HEK293 (cell line): ENCODE data around the gene SH3GL1.

Experiments used
- CTCF ChIA-PET: fragments of 350-600 bp; formaldehyde crosslinking; extraction: SDS; loops from one replicate; lab custom pipeline; 2021; ENCODE audit warnings: antibody characterized with exemption; lab: Yijun Ruan, JAX
- POLR2A ChIA-PET: fragments of 300-600 bp; formaldehyde crosslinking; extraction: SDS; loops from one replicate; lab custom pipeline; 2020; ENCODE audit warnings: antibody characterized with exemption, inconsistent platforms; lab: Yijun Ruan, JAX
- H3K27ac ChIP-seq: fragments of 200-500 bp; sonication (Bioruptor generic); 2 replicates; pipeline ENCODE4 v1.5.1; 2014; ENCODE audit warnings: low read depth, low read length, control low read depth, inconsistent platforms; ENCODE audit errors: extremely low read depth
- H3K36me3 ChIP-seq, 2 experiments: fragments of 200-500 bp in 1 of 2; sonication (Bioruptor generic) in 1 of 2; 1 replicate in 1 of 2; 2 replicates in 1 of 2; pipeline ENCODE4 v1.5.1; 2014 to 2017; ENCODE audit warnings: inconsistent platforms in 2 of 2, low read length in 2 of 2; ENCODE audit not compliant: control insufficient read depth in 2 of 2, insufficient read depth in 1 of 2
- H3K4me1 ChIP-seq: fragments of 200-500 bp; sonication (Bioruptor generic); 2 replicates; pipeline ENCODE4 v1.5.1; 2014; ENCODE audit warnings: mild to moderate bottlenecking, low read length, inconsistent platforms; ENCODE audit not compliant: control insufficient read depth, insufficient read depth
- H3K4me3 ChIP-seq: 2 replicates; pipeline ENCODE4 v1.5.1; 2011; ENCODE audit warnings: low read depth, mild to moderate bottlenecking, control low read depth, low read length, moderate library complexity
- H3K9me3 ChIP-seq: fragments of 200-500 bp; sonication (Bioruptor generic); 2 replicates; pipeline ENCODE4 v1.5.1; 2014; ENCODE audit warnings: low read depth, low read length, inconsistent platforms; ENCODE audit not compliant: control insufficient read depth, insufficient read depth
- GLIS2 ChIP-seq: fragments of 450-650 bp; formaldehyde crosslinking; IDR thresholded peaks from 2 replicates; pipeline ENCODE4 v1.5.1; 2016; ENCODE audit warnings: missing biosample characterization, missing genetic modification characterization
- HOXA7 ChIP-seq: sonication (generic); formaldehyde crosslinking; IDR thresholded peaks from 2 replicates; pipeline ENCODE4 v1.8.1; 2022; ENCODE audit warnings: missing genetic modification reagents, borderline replicate concordance
- KLF1 ChIP-seq: fragments of 450-650 bp; formaldehyde crosslinking; IDR thresholded peaks from 2 replicates; pipeline ENCODE4 v1.5.1; 2016; ENCODE audit warnings: missing biosample characterization, missing genetic modification characterization
- KLF8 ChIP-seq: fragments of 450-650 bp; formaldehyde crosslinking; IDR thresholded peaks from 2 replicates; pipeline ENCODE4 v1.5.1; 2016; ENCODE audit warnings: missing biosample characterization, missing genetic modification characterization
- KLF9 ChIP-seq: fragments of 450-650 bp; formaldehyde crosslinking; IDR thresholded peaks from 2 replicates; pipeline ENCODE4 v1.5.1; 2016; ENCODE audit warnings: missing biosample characterization, missing genetic modification characterization, low read depth
- MYNN ChIP-seq: fragments of 450-650 bp; formaldehyde crosslinking; IDR thresholded peaks from 2 replicates; pipeline ENCODE4 v1.5.1; 2016; ENCODE audit warnings: missing biosample characterization, missing genetic modification characterization, borderline replicate concordance
- PRDM1 ChIP-seq: fragments of 450-650 bp; formaldehyde crosslinking; IDR thresholded peaks from 2 replicates; pipeline ENCODE4; 2016; ENCODE audit warnings: missing biosample characterization, missing genetic modification characterization
- RBAK ChIP-seq: fragments of 450-650 bp; formaldehyde crosslinking; IDR thresholded peaks from 2 replicates; pipeline ENCODE4 v1.5.1; 2016; ENCODE audit warnings: missing biosample characterization, missing genetic modification characterization
- ZFP3 ChIP-seq: fragments of 450-650 bp; formaldehyde crosslinking; IDR thresholded peaks from 2 replicates; pipeline ENCODE4 v1.5.1; 2016; ENCODE audit warnings: low read depth, missing biosample characterization, missing genetic modification characterization
- ZFP69B ChIP-seq: fragments of 450-650 bp; formaldehyde crosslinking; IDR thresholded peaks from 2 replicates; pipeline ENCODE4 v1.5.1; 2016; ENCODE audit warnings: missing biosample characterization, missing genetic modification characterization
- ZIC2 ChIP-seq: fragments of 450-650 bp; formaldehyde crosslinking; IDR thresholded peaks from 2 replicates; pipeline ENCODE4 v1.5.1; 2016; ENCODE audit warnings: missing biosample characterization, missing genetic modification characterization
- ZNF10 ChIP-seq: fragments of 450-650 bp; formaldehyde crosslinking; IDR thresholded peaks from 2 replicates; pipeline ENCODE4 v1.5.1; 2017; ENCODE audit warnings: missing biosample characterization, missing genetic modification characterization
- ZNF274 ChIP-seq, 2 experiments: fragments of 200-500 bp in 1 of 2; fragments of 450-650 bp in 1 of 2; sonication (Bioruptor generic) in 1 of 2; formaldehyde crosslinking in 1 of 2; IDR thresholded peaks; 2 replicates each; pipeline versions ENCODE4 v1.5.1 to v1.6.1; 2014 to 2016; ENCODE audit warnings: borderline replicate concordance in 1 of 2, inconsistent platforms in 1 of 2, low read length in 1 of 2, missing biosample characterization in 1 of 2, missing genetic modification characterization in 1 of 2
- ZNF335 ChIP-seq: fragments of 450-650 bp; formaldehyde crosslinking; conservative IDR thresholded peaks from 2 replicates; pipeline ENCODE4 v1.5.1; 2016; ENCODE audit warnings: missing biosample characterization, missing genetic modification characterization
- ZNF473 ChIP-seq: fragments of 450-650 bp; formaldehyde crosslinking; IDR thresholded peaks from 2 replicates; pipeline ENCODE4 v1.5.1; 2017; ENCODE audit warnings: missing biosample characterization, missing genetic modification characterization
- ZNF544 ChIP-seq: fragments of 450-650 bp; formaldehyde crosslinking; IDR thresholded peaks from 2 replicates; pipeline ENCODE4 v1.5.0; 2017; ENCODE audit warnings: missing biosample characterization, missing genetic modification characterization
- ZNF670 ChIP-seq: fragments of 450-650 bp; formaldehyde crosslinking; IDR thresholded peaks from 2 replicates; pipeline ENCODE4 v1.5.1; 2016; ENCODE audit warnings: missing biosample characterization, missing genetic modification characterization, low read depth
- TF ChIP-seq, protein P1 (sequence below): fragments of 450-650 bp; formaldehyde crosslinking; IDR thresholded peaks from 2 replicates; pipeline ENCODE4 v1.5.1; 2016; ENCODE audit warnings: missing biosample characterization, missing genetic modification characterization, low read depth
- TF ChIP-seq, protein P2 (sequence below): fragments of 450-650 bp; formaldehyde crosslinking; conservative IDR thresholded peaks from 2 replicates; pipeline ENCODE4 v1.5.1; 2016; ENCODE audit warnings: low read depth, missing biosample characterization, missing genetic modification characterization
- TF ChIP-seq, protein P3 (sequence below): fragments of 450-650 bp; formaldehyde crosslinking; IDR thresholded peaks from 2 replicates; pipeline ENCODE4 v1.5.1; 2016; ENCODE audit warnings: missing biosample characterization, missing genetic modification characterization
- TF ChIP-seq, protein P4 (sequence below): fragments of 450-650 bp; formaldehyde crosslinking; conservative IDR thresholded peaks from 2 replicates; pipeline ENCODE4 v1.5.1; 2016; ENCODE audit warnings: low read depth, missing biosample characterization, missing genetic modification characterization
- TF ChIP-seq, protein P5 (sequence below): fragments of 450-650 bp; formaldehyde crosslinking; IDR thresholded peaks from 2 replicates; pipeline ENCODE4 v1.5.1; 2016; ENCODE audit warnings: missing biosample characterization, missing genetic modification characterization

SH3GL1 gene

DNA sequence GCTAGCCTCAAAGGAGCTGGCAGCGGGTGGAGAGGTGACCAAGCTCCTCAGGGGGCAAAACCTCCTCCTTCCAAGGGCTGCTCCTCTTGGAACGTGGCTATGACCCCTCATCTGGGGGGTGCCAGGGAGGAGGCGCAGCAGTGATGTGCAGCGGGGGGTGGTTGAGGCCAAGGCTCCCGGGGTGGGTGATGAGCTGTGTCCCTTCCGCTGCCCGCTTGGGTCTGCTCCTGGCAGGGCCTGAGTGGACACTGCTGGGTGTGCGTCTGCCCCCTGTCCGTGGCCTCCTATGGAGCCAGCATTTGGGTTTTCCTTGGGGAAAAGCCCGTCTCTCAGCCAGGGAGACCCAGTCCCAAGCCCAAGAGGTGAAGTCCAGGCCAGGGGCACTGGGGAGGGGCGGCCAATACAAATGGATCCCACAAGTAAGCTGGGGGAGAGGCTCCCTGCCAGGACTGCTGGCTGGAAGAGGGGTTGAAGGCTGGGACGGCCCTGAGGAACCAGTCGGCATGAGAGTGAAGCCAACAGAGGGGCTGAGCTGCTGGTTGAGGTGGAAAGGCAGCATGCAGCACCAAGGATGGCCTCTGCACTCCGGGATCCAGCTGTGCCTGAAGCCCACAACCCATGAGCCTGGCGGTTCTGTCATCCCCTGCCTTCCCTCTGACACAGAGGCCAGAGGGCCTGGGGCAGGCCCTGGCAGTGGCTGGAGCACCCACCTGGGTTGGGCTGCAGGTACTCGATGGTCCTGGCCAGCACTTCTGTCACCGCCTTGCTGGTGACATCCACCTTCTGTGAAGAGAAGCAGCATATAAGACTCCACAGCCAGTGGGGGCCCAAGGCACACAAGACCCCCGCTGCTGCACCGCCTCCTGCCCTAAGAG lies 34.3 kb downstream of the SH3GL1 start:
- POLR2A ChIA-PET: interaction anchor here (1.1 to 3.6 kb wide), 2 partner anchors 10 to 36 kb away, joined by 3 to 15 read pairs; partner anchors contain the start of gene CHAF1A
- CTCF ChIA-PET: interaction anchor here (0.7 to 4.7 kb wide), 6 partner anchors 9 to 99 kb away, joined by 4 to 19 read pairs (median 8); partner anchors contain the start of gene SH3GL1
- 0 out of 2 replicates have a peak, but pooled peaks cover 5% of the 10 kb centered on the region for H3K4me1 ChIP-seq

DNA sequence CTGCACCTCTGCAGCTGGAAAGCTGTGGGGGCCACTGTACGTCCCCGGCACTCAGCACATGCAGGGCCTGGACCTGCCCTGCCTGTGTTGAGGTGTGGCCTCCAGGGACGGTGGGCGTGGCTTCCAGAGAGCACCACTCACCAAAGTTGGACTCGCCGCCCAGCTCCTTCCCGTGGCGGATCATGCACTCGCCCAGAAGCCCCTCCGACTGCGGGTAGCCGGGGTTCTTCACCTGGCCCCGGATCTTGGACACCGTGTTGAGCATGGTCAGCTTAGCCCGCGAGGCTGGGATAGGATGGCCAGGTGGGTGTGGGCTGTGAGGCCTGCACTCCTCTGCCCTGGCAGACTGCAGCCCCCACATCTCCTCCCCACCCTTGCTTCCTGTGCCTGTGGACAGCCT lies 35.0 kb downstream of the SH3GL1 start:
- Histone ChIP-seq H3K27ac (no peak overlapping the region), H3K9me3 (no peaks in the 10 kb centered on the region), H3K4me1 (0 out of 2 replicates have a peak, but pooled peaks cover 5% of the 10 kb centered on the region), H3K4me3 (no peak overlapping the region), H3K36me3 (peaks cover 9 to 71% of the 10 kb centered on the region in 2 experiments; a peak in 2 of 3 replicates)
- POLR2A ChIA-PET: interaction anchor here (3.6 kb wide), 1 partner anchor 10 kb away, joined by 15 read pairs; no protein-coding TSS in a partner anchor
- CTCF ChIA-PET: interaction anchor here (1.9 to 3.9 kb wide), 3 partner anchors 10 to 98 kb away, joined by 5 to 19 read pairs (median 9); no protein-coding TSS in a partner anchor
- TF ChIP-seq KLF8 (tag by site-specific recombination) (no peak), RBAK (tag by site-specific recombination) (no peak), ZFP69B (tag by site-specific recombination) (no peak), ZNF10 (0 out of 2 replicates have a peak, but pooled peaks have one; percentile 8), ZNF274 (IDR thresholded peaks at IDR 0.05; ENCODE audit: low read length) (no peak), ZNF274 (tag by site-specific recombination; IDR thresholded peaks at IDR 0.05; ENCODE audit: borderline replicate concordance) (no peak), ZNF335 (tag by site-specific recombination) (no peak), KLF9 (peak; percentile 35; the same call in 1 of the 2 replicates), KLF1 (tag by site-specific recombination) (peak; percentile 27; the same call in 1 of the 2 replicates)
- TF ChIP-seq, protein P1, sequence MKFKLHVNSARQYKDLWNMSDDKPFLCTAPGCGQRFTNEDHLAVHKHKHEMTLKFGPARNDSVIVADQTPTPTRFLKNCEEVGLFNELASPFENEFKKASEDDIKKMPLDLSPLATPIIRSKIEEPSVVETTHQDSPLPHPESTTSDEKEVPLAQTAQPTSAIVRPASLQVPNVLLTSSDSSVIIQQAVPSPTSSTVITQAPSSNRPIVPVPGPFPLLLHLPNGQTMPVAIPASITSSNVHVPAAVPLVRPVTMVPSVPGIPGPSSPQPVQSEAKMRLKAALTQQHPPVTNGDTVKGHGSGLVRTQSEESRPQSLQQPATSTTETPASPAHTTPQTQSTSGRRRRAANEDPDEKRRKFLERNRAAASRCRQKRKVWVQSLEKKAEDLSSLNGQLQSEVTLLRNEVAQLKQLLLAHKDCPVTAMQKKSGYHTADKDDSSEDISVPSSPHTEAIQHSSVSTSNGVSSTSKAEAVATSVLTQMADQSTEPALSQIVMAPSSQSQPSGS: no peak
- TF ChIP-seq, protein P2, sequence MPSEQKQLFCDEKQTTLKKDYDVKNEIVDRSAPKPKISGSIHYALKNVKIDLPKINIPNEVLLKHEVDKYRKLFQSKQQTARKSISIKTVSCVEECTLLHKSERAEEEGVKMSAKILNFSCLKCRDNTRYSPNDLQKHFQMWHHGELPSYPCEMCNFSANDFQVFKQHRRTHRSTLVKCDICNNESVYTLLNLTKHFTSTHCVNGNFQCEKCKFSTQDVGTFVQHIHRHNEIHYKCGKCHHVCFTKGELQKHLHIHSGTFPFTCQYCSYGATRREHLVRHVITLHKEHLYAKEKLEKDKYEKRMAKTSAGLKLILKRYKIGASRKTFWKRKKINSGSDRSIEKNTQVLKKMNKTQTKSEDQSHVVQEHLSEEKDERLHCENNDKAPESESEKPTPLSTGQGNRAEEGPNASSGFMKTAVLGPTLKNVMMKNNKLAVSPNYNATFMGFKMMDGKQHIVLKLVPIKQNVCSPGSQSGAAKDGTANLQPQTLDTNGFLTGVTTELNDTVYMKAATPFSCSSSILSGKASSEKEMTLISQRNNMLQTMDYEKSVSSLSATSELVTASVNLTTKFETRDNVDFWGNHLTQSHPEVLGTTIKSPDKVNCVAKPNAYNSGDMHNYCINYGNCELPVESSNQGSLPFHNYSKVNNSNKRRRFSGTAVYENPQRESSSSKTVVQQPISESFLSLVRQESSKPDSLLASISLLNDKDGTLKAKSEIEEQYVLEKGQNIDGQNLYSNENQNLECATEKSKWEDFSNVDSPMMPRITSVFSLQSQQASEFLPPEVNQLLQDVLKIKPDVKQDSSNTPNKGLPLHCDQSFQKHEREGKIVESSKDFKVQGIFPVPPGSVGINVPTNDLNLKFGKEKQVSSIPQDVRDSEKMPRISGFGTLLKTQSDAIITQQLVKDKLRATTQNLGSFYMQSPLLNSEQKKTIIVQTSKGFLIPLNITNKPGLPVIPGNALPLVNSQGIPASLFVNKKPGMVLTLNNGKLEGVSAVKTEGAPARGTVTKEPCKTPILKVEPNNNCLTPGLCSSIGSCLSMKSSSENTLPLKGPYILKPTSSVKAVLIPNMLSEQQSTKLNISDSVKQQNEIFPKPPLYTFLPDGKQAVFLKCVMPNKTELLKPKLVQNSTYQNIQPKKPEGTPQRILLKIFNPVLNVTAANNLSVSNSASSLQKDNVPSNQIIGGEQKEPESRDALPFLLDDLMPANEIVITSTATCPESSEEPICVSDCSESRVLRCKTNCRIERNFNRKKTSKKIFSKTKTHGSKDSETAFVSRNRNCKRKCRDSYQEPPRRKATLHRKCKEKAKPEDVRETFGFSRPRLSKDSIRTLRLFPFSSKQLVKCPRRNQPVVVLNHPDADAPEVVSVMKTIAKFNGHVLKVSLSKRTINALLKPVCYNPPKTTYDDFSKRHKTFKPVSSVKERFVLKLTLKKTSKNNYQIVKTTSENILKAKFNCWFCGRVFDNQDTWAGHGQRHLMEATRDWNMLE: no peak
- TF ChIP-seq, protein P3, sequence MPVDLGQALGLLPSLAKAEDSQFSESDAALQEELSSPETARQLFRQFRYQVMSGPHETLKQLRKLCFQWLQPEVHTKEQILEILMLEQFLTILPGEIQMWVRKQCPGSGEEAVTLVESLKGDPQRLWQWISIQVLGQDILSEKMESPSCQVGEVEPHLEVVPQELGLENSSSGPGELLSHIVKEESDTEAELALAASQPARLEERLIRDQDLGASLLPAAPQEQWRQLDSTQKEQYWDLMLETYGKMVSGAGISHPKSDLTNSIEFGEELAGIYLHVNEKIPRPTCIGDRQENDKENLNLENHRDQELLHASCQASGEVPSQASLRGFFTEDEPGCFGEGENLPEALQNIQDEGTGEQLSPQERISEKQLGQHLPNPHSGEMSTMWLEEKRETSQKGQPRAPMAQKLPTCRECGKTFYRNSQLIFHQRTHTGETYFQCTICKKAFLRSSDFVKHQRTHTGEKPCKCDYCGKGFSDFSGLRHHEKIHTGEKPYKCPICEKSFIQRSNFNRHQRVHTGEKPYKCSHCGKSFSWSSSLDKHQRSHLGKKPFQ (tag by site-specific recombination): no peak
- TF ChIP-seq, protein P4, sequence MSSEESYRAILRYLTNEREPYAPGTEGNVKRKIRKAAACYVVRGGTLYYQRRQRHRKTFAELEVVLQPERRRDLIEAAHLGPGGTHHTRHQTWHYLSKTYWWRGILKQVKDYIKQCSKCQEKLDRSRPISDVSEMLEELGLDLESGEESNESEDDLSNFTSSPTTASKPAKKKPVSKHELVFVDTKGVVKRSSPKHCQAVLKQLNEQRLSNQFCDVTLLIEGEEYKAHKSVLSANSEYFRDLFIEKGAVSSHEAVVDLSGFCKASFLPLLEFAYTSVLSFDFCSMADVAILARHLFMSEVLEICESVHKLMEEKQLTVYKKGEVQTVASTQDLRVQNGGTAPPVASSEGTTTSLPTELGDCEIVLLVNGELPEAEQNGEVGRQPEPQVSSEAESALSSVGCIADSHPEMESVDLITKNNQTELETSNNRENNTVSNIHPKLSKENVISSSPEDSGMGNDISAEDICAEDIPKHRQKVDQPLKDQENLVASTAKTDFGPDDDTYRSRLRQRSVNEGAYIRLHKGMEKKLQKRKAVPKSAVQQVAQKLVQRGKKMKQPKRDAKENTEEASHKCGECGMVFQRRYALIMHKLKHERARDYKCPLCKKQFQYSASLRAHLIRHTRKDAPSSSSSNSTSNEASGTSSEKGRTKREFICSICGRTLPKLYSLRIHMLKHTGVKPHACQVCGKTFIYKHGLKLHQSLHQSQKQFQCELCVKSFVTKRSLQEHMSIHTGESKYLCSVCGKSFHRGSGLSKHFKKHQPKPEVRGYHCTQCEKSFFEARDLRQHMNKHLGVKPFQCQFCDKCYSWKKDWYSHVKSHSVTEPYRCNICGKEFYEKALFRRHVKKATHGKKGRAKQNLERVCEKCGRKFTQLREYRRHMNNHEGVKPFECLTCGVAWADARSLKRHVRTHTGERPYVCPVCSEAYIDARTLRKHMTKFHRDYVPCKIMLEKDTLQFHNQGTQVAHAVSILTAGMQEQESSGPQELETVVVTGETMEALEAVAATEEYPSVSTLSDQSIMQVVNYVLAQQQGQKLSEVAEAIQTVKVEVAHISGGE (tag by site-specific recombination): no peak

More for the DNA sequence above, 34.3 kb downstream of the SH3GL1 start:
- no peak overlapping the region for H3K27ac ChIP-seq
- peaks cover 9 to 64% of the 10 kb centered on the region in 2 experiments; a peak in 2 of 3 replicates for H3K36me3 ChIP-seq
- TF ChIP-seq ZNF544 (no peak), PRDM1 (tag by site-specific recombination) (no peak), ZIC2 (tag by site-specific recombination) (peak; percentile 19; the same call in 1 of the 2 replicates), MYNN (tag by site-specific recombination) (no peak), GLIS2 (tag by site-specific recombination) (peak; percentile 29; the same call in 1 of the 2 replicates), ZNF473 (tag by site-specific recombination) (no peak), HOXA7 (CRISPR knock-in tag) (no peak), ZNF670 (tag by site-specific recombination) (no peak), ZFP3 (tag by site-specific recombination) (no peak)
- TF ChIP-seq, protein P5, sequence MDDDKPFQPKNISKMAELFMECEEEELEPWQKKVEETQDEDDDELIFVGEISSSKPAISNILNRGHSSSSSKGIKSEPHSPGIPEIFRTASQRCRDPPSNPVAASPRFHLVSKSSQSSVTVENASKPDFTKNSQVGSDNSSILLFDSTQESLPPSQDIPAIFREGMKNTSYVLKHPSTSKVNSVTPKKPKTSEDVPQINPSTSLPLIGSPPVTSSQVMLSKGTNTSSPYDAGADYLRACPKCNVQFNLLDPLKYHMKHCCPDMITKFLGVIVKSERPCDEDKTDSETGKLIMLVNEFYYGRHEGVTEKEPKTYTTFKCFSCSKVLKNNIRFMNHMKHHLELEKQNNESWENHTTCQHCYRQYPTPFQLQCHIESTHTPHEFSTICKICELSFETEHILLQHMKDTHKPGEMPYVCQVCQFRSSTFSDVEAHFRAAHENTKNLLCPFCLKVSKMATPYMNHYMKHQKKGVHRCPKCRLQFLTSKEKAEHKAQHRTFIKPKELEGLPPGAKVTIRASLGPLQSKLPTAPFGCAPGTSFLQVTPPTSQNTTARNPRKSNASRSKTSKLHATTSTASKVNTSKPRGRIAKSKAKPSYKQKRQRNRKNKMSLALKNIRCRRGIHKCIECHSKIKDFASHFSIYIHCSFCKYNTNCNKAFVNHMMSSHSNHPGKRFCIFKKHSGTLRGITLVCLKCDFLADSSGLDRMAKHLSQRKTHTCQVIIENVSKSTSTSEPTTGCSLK (tag by site-specific recombination): no peak
- no peaks in the 10 kb centered on the region for H3K9me3 ChIP-seq
- no peak overlapping the region for H3K4me3 ChIP-seq
